GM23338 (cell line): ENCODE results near the gene URI1. TPM values are rescaled to one million over a fixed set of nuclear protein-coding genes. Genes with fewer than 3 reads are reported as not detected.

ENCODE experiments used
- ATAC-seq: fragments of 200-7000 bp; cut with Tn5 transposase; 3 replicates; pipeline ENCODE4 v1.9.1; 2020
- DNase-seq: peaks from one replicate; pipeline ENCODE4 v3.0.0-alpha.2; 2015; ENCODE audit warnings: low spot score
- H2AFZ ChIP-seq: fragments of 200-600 bp; sonication (generic); 2 replicates; pipeline ENCODE4 v1.8.0; 2016; ENCODE audit warnings: antibody characterized with exemption, mild to moderate bottlenecking, moderate library complexity
- H3F3A ChIP-seq: fragments of 200-600 bp; sonication (generic); replicated peaks from 2 replicates; pipeline ENCODE4 v1.8.0; 2017; ENCODE audit warnings: antibody characterized with exemption, mixed run types, low read depth
- H3K27ac ChIP-seq: fragments of 200-600 bp; sonication (generic); 2 replicates; pipeline ENCODE4 v1.6.1; 2016; ENCODE audit warnings: low read depth
- H3K27me3 ChIP-seq: fragments of 200-600 bp; sonication (generic); 2 replicates; pipeline ENCODE4 v1.8.0; 2016; ENCODE audit warnings: mild to moderate bottlenecking, mixed run types, moderate library complexity; ENCODE audit not compliant: insufficient read depth
- H3K36me3 ChIP-seq: fragments of 200-600 bp; sonication (generic); 2 replicates; pipeline ENCODE4 v1.8.0; 2016; ENCODE audit warnings: mild to moderate bottlenecking; ENCODE audit not compliant: insufficient read depth
- H3K4me1 ChIP-seq: fragments of 200-600 bp; sonication (generic); 2 replicates; pipeline ENCODE4 v1.8.0; 2016; ENCODE audit warnings: mild to moderate bottlenecking, moderate library complexity; ENCODE audit not compliant: insufficient read depth
- H3K4me2 ChIP-seq: fragments of 200-600 bp; sonication (generic); 2 replicates; pipeline ENCODE4 v1.7.1; 2017; ENCODE audit warnings: mixed run types
- H3K4me3 ChIP-seq: fragments of 200-600 bp; sonication (generic); 2 replicates; pipeline ENCODE4 v1.6.1; 2016; ENCODE audit warnings: mixed run types
- H3K79me2 ChIP-seq: fragments of 200-600 bp; sonication (generic); replicated peaks from 2 replicates; pipeline ENCODE4 v1.8.0; 2017; ENCODE audit warnings: mild to moderate bottlenecking; ENCODE audit not compliant: insufficient read depth
- H3K9me2 ChIP-seq: fragments of 200-600 bp; sonication (generic); 2 replicates; pipeline ENCODE4 v1.8.0; 2017; ENCODE audit not compliant: insufficient read depth
- H4K20me1 ChIP-seq: fragments of 200-600 bp; sonication (generic); replicated peaks from 2 replicates; pipeline ENCODE4 v1.8.0; 2017; ENCODE audit warnings: mild to moderate bottlenecking; ENCODE audit not compliant: insufficient read depth
- H3K27ac Mint-ChIP-seq: 2 replicates; pipeline ENCODE4 v1.8.0; 2020; ENCODE audit warnings: inconsistent platforms, mild to moderate bottlenecking, moderate library complexity, mixed read lengths
- H3K27me3 Mint-ChIP-seq: 3 replicates; pipeline ENCODE4 v1.8.0; 2022; ENCODE audit warnings: low read depth, mild to moderate bottlenecking, moderate library complexity, mixed read lengths, inconsistent platforms; ENCODE audit not compliant: insufficient read depth, poor library complexity
- H3K36me3 Mint-ChIP-seq: 3 replicates; pipeline ENCODE4 v1.8.0; 2021; ENCODE audit warnings: low read depth, mild to moderate bottlenecking, inconsistent platforms, moderate library complexity, mixed read lengths
- H3K4me1 Mint-ChIP-seq: 3 replicates; pipeline ENCODE4 v1.8.0; 2020; ENCODE audit warnings: mild to moderate bottlenecking, inconsistent platforms, mixed read lengths
- H3K4me3 Mint-ChIP-seq: 3 replicates; pipeline ENCODE4 v1.8.0; 2021; ENCODE audit warnings: moderate library complexity, mild to moderate bottlenecking, inconsistent platforms, mixed read lengths
- H3K9me3 Mint-ChIP-seq: 3 replicates; pipeline ENCODE4 v1.8.0; 2020; ENCODE audit warnings: moderate library complexity, mild to moderate bottlenecking, inconsistent platforms, mixed read lengths
- CREB1 ChIP-seq: fragments of 250-450 bp; sonication (Bioruptor Pico); IDR thresholded peaks from 2 replicates; pipeline ENCODE4 v1.5.0; 2020; ENCODE audit warnings: low read depth, mild to moderate bottlenecking, moderate library complexity
- ETS1 ChIP-seq: IDR thresholded peaks from 2 replicates; pipeline ENCODE4 v1.6.1; 2016; ENCODE audit warnings: antibody characterized with exemption
- EZH2 ChIP-seq: fragments of 200-600 bp; sonication (generic); IDR thresholded peaks from one replicate; pipeline ENCODE4 v1.8.0; 2017; ENCODE audit warnings: antibody characterized with exemption, mild to moderate bottlenecking, low read depth; ENCODE audit not compliant: unreplicated experiment
- EZH2phosphoT487 ChIP-seq: fragments of 200-600 bp; sonication (generic); IDR thresholded peaks from one replicate; pipeline ENCODE4 v1.8.1; 2018; ENCODE audit warnings: antibody characterized with exemption; ENCODE audit not compliant: unreplicated experiment
- JUNB ChIP-seq: IDR thresholded peaks from one replicate; pipeline ENCODE4 v1.6.1; 2016; ENCODE audit warnings: antibody characterized with exemption; ENCODE audit not compliant: unreplicated experiment
- NANOG ChIP-seq: IDR thresholded peaks from 2 replicates; pipeline ENCODE4 v1.6.1; 2016; ENCODE audit warnings: antibody characterized with exemption, borderline replicate concordance
- POLR2AphosphoS5 ChIP-seq: IDR thresholded peaks from 2 replicates; pipeline ENCODE4 v1.6.1; 2016; ENCODE audit warnings: antibody characterized with exemption, low read depth
- STAT1 ChIP-seq: IDR thresholded peaks from one replicate; pipeline ENCODE4 v1.6.1; 2016; ENCODE audit warnings: antibody characterized with exemption; ENCODE audit not compliant: unreplicated experiment
- ZNF114 ChIP-seq: fragments of 250-450 bp; sonication (Bioruptor Pico); IDR thresholded peaks from 2 replicates; pipeline ENCODE4 v1.5.0; 2020; ENCODE audit warnings: mild to moderate bottlenecking, moderate library complexity
- ZNF331 ChIP-seq: fragments of 250-450 bp; sonication (Bioruptor Pico); IDR thresholded peaks from 2 replicates; pipeline ENCODE4 v1.5.0; 2020; ENCODE audit warnings: low read depth, mild to moderate bottlenecking, moderate library complexity
- polyA plus RNA-seq: library from polyadenylated mRNA; unstranded; fragments of >200 nt; fragmentation: Nextera tagmentation; extraction: Ambion mirVana; gene quantifications from 2 replicates; pipeline ENCODE4 v1.2.1, GENCODE V29; 2016
- total RNA-seq: library from RNA; depleted of rRNA; stranded (reverse); fragments of >200 nt; shearing (Covaris generic); gene quantifications from 2 replicates; pipeline ENCODE4 v1.2.3, GENCODE V29; 2014
- TF ChIP-seq, protein P1 (sequence below): IDR thresholded peaks from one replicate; pipeline ENCODE4 v1.6.1; 2018; ENCODE audit warnings: antibody characterized with exemption; ENCODE audit not compliant: unreplicated experiment
- TF ChIP-seq, protein P2 (sequence below): fragments of 250-450 bp; sonication (Bioruptor Pico); IDR thresholded peaks from 2 replicates; pipeline ENCODE4 v1.5.0; 2020; ENCODE audit warnings: mild to moderate bottlenecking, moderate library complexity
- TF ChIP-seq, protein P3 (sequence below), 2 experiments: fragments of 200-600 bp in 1 of 2; sonication (generic) in 1 of 2; conservative IDR thresholded peaks; 2 replicates each; pipeline versions ENCODE4 v1.5.1 to v1.6.1; 2016 to 2017; ENCODE audit warnings: antibody characterized with exemption in 2 of 2, low read depth in 2 of 2, mild to moderate bottlenecking in 2 of 2, moderate library complexity in 1 of 2

URI1 gene
- total and polyA plus RNA-seq, 2 experiments from 2014 or later = 27.6 to 68.4 TPM

DNA sequence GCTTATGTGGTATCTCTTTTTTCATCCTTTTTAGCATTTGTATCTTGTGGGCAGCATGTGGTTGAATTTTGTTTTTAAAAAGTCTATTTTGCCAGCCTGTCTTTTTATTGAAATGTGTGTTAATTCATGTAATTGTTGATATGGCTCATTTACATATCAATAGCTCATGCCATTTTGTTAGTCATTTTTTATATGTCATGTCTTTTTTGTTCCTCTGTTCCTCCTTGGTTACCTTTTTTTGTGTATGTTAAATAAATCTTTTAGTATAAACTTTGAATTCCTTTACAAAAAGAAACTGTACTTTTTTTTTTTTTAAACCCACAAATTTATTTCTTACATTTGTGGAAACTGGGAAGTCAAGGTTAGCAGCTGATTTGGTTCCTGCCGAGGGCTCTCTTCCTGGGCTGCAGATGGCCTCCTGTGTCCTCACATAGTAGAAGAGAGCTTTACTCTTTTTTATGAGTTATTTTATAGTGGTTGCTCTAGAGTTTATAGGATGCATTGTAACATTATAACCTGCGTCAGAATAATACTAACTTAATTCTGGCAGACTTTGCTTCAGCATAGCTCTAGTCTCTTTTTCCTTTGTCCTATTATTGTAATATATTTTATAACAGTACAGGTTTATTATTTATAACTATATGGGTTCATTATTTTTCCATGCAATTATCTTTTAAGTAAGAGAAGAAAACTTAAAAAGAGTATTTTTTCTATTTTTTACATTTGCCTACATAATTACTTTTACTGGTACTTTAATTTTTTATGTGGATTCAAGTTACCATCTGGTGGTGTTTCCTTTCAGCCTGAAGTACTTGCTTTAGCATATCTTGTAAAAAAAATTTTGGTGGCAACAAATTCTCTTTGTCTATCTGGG lies 86.3 kb downstream of the URI1 start:
- no peak overlapping the region for H3K4me3 Mint-ChIP-seq
- DNase-seq = no peak

More for the DNA sequence above, 86.3 kb downstream of the URI1 start:
- Mint-ChIP-seq H3K4me1 (peaks cover 26% of the 10 kb centered on the region; the same call in 2 of the 3 replicates), H3K27ac (0 out of 2 replicates have a peak overlapping the region, but pooled peaks have one; percentile 5), H3K27me3 (no peaks in the 10 kb centered on the region), H3K36me3 (peaks cover 39% of the 10 kb centered on the region), H3K9me3 (peaks cover 2% of the 10 kb centered on the region; the same call in 2 of the 3 replicates)
- H3F3A ChIP-seq = no peaks in the 10 kb centered on the region
- H3K9me2 ChIP-seq = no peaks in the 10 kb centered on the region
- H4K20me1 ChIP-seq = no peaks in the 10 kb centered on the region
- H3K79me2 ChIP-seq = peaks cover 3% of the 10 kb centered on the region; the same call in 1 of the 2 replicates
- no peak overlapping the region for H3K27ac ChIP-seq
- peaks cover 21% of the 10 kb centered on the region for H3K4me1 ChIP-seq
- TF ChIP-seq, protein P1, sequence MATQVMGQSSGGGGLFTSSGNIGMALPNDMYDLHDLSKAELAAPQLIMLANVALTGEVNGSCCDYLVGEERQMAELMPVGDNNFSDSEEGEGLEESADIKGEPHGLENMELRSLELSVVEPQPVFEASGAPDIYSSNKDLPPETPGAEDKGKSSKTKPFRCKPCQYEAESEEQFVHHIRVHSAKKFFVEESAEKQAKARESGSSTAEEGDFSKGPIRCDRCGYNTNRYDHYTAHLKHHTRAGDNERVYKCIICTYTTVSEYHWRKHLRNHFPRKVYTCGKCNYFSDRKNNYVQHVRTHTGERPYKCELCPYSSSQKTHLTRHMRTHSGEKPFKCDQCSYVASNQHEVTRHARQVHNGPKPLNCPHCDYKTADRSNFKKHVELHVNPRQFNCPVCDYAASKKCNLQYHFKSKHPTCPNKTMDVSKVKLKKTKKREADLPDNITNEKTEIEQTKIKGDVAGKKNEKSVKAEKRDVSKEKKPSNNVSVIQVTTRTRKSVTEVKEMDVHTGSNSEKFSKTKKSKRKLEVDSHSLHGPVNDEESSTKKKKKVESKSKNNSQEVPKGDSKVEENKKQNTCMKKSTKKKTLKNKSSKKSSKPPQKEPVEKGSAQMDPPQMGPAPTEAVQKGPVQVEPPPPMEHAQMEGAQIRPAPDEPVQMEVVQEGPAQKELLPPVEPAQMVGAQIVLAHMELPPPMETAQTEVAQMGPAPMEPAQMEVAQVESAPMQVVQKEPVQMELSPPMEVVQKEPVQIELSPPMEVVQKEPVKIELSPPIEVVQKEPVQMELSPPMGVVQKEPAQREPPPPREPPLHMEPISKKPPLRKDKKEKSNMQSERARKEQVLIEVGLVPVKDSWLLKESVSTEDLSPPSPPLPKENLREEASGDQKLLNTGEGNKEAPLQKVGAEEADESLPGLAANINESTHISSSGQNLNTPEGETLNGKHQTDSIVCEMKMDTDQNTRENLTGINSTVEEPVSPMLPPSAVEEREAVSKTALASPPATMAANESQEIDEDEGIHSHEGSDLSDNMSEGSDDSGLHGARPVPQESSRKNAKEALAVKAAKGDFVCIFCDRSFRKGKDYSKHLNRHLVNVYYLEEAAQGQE = no peak
- TF ChIP-seq, protein P2, sequence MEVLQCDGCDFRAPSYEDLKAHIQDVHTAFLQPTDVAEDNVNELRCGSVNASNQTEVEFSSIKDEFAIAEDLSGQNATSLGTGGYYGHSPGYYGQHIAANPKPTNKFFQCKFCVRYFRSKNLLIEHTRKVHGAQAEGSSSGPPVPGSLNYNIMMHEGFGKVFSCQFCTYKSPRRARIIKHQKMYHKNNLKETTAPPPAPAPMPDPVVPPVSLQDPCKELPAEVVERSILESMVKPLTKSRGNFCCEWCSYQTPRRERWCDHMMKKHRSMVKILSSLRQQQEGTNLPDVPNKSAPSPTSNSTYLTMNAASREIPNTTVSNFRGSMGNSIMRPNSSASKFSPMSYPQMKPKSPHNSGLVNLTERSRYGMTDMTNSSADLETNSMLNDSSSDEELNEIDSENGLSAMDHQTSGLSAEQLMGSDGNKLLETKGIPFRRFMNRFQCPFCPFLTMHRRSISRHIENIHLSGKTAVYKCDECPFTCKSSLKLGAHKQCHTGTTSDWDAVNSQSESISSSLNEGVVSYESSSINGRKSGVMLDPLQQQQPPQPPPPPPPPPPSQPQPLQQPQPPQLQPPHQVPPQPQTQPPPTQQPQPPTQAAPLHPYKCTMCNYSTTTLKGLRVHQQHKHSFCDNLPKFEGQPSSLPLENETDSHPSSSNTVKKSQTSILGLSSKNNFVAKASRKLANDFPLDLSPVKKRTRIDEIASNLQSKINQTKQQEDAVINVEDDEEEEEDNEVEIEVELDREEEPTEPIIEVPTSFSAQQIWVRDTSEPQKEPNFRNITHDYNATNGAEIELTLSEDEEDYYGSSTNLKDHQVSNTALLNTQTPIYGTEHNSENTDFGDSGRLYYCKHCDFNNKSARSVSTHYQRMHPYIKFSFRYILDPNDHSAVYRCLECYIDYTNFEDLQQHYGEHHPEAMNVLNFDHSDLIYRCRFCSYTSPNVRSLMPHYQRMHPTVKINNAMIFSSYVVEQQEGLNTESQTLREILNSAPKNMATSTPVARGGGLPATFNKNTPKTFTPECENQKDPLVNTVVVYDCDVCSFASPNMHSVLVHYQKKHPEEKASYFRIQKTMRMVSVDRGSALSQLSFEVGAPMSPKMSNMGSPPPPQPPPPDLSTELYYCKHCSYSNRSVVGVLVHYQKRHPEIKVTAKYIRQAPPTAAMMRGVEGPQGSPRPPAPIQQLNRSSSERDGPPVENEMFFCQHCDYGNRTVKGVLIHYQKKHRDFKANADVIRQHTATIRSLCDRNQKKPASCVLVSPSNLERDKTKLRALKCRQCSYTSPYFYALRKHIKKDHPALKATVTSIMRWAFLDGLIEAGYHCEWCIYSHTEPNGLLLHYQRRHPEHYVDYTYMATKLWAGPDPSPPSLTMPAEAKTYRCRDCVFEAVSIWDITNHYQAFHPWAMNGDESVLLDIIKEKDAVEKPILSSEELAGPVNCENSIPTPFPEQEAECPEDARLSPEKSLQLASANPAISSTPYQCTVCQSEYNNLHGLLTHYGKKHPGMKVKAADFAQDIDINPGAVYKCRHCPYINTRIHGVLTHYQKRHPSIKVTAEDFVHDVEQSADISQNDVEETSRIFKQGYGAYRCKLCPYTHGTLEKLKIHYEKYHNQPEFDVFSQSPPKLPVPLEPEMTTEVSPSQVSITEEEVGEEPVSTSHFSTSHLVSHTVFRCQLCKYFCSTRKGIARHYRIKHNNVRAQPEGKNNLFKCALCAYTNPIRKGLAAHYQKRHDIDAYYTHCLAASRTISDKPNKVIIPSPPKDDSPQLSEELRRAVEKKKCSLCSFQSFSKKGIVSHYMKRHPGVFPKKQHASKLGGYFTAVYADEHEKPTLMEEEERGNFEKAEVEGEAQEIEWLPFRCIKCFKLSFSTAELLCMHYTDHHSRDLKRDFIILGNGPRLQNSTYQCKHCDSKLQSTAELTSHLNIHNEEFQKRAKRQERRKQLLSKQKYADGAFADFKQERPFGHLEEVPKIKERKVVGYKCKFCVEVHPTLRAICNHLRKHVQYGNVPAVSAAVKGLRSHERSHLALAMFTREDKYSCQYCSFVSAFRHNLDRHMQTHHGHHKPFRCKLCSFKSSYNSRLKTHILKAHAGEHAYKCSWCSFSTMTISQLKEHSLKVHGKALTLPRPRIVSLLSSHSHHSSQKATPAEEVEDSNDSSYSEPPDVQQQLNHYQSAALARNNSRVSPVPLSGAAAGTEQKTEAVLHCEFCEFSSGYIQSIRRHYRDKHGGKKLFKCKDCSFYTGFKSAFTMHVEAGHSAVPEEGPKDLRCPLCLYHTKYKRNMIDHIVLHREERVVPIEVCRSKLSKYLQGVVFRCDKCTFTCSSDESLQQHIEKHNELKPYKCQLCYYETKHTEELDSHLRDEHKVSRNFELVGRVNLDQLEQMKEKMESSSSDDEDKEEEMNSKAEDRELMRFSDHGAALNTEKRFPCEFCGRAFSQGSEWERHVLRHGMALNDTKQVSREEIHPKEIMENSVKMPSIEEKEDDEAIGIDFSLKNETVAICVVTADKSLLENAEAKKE (CRISPR knock-in tag) = no peak
- TF ChIP-seq ZNF331 (CRISPR knock-in tag) = no peak
- TF ChIP-seq, protein P3, sequence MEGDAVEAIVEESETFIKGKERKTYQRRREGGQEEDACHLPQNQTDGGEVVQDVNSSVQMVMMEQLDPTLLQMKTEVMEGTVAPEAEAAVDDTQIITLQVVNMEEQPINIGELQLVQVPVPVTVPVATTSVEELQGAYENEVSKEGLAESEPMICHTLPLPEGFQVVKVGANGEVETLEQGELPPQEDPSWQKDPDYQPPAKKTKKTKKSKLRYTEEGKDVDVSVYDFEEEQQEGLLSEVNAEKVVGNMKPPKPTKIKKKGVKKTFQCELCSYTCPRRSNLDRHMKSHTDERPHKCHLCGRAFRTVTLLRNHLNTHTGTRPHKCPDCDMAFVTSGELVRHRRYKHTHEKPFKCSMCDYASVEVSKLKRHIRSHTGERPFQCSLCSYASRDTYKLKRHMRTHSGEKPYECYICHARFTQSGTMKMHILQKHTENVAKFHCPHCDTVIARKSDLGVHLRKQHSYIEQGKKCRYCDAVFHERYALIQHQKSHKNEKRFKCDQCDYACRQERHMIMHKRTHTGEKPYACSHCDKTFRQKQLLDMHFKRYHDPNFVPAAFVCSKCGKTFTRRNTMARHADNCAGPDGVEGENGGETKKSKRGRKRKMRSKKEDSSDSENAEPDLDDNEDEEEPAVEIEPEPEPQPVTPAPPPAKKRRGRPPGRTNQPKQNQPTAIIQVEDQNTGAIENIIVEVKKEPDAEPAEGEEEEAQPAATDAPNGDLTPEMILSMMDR (conservative IDR thresholded peaks at IDR 0.05; ENCODE audit: low read depth in 2 of 2) = no peak
- TF ChIP-seq EZH2phosphoT487 = no peak
- TF ChIP-seq ETS1 = no peak
- no peak for TF ChIP-seq EZH2
- no peak for TF ChIP-seq ZNF114 (CRISPR knock-in tag)
- no peak for TF ChIP-seq POLR2AphosphoS5
- no peak for TF ChIP-seq STAT1
- TF ChIP-seq CREB1 = no peak
- no peak for TF ChIP-seq NANOG
- TF ChIP-seq JUNB = no peak
- no peak overlapping the region for H3K4me3 ChIP-seq
- no peaks in the 10 kb centered on the region for H3K36me3 ChIP-seq
- no peak overlapping the region for H3K4me2 ChIP-seq
- no peak for ATAC-seq
- no peak overlapping the region for H2AFZ ChIP-seq
- no peaks in the 10 kb centered on the region for H3K27me3 ChIP-seq
